H9 (cell line): ENCODE measurements around the gene PRSS16. TPM values are rescaled to one million over a fixed set of nuclear protein-coding genes. Genes with fewer than 3 reads are reported as not detected.

Source experiments
- DNase-seq: peaks from one replicate; pipeline ENCODE4 v3.0.0-alpha.2; 2017
- H2AFZ ChIP-seq: one replicate; pipeline ENCODE4 v1.6.1; 2013; ENCODE audit warnings: mild to moderate bottlenecking, low read length, control low read depth, moderate library complexity
- H2AK5ac ChIP-seq: 2 replicates; pipeline ENCODE4 v1.6.1; 2013; ENCODE audit warnings: low read length, control low read depth, mixed read lengths; ENCODE audit not compliant: insufficient read length
- H2BK120ac ChIP-seq: one replicate; pipeline ENCODE4 v1.6.1; 2013; ENCODE audit warnings: low read depth, mild to moderate bottlenecking, low read length, control low read depth, inconsistent platforms; ENCODE audit not compliant: poor library complexity, severe bottlenecking
- H2BK12ac ChIP-seq: 2 replicates; pipeline ENCODE4 v1.6.1; 2013; ENCODE audit warnings: low read length, control low read depth, mixed read lengths, low read depth; ENCODE audit not compliant: insufficient read length
- H2BK15ac ChIP-seq: 2 replicates; pipeline ENCODE4 v1.6.1; 2013; ENCODE audit warnings: low read depth, low read length, control low read depth
- H2BK20ac ChIP-seq: one replicate; pipeline ENCODE4 v1.6.1; 2013; ENCODE audit warnings: low read depth, mild to moderate bottlenecking, low read length, control low read depth, inconsistent platforms; ENCODE audit not compliant: poor library complexity, severe bottlenecking
- H2BK5ac ChIP-seq: 2 replicates; pipeline ENCODE4 v1.6.1; 2013; ENCODE audit warnings: low read length, control low read depth, mixed read lengths; ENCODE audit not compliant: insufficient read length
- H3K14ac ChIP-seq: 2 replicates; pipeline ENCODE4 v1.6.1; 2013; ENCODE audit warnings: low read length, control low read depth; ENCODE audit not compliant: insufficient read depth
- H3K18ac ChIP-seq: 2 replicates; pipeline ENCODE4 v1.6.1; 2013; ENCODE audit warnings: low read depth, mild to moderate bottlenecking, mixed read lengths, low read length, control low read depth; ENCODE audit not compliant: insufficient read length
- H3K23ac ChIP-seq: 2 replicates; pipeline ENCODE4 v1.6.1; 2013; ENCODE audit warnings: low read length, control low read depth, mixed read lengths, low read depth; ENCODE audit not compliant: insufficient read length
- H3K23me2 ChIP-seq: 2 replicates; pipeline ENCODE4 v1.6.1; 2013; ENCODE audit warnings: low read depth, mild to moderate bottlenecking, mixed read lengths, low read length, control low read depth; ENCODE audit not compliant: insufficient read length, poor library complexity, severe bottlenecking
- H3K27ac ChIP-seq: 2 replicates; pipeline ENCODE4 v1.5.1; 2013; ENCODE audit warnings: low read length, control low read depth, mixed read lengths, low read depth; ENCODE audit not compliant: insufficient read length
- H3K27me3 ChIP-seq: 2 replicates; pipeline ENCODE4 v1.6.1; 2013; ENCODE audit warnings: low read length, control low read depth, inconsistent platforms; ENCODE audit not compliant: insufficient read depth
- H3K4ac ChIP-seq: 2 replicates; pipeline ENCODE4 v1.6.1; 2013; ENCODE audit warnings: low read depth, mild to moderate bottlenecking, control low read depth, inconsistent platforms, low read length, moderate library complexity
- H3K4me1 ChIP-seq: 2 replicates; pipeline ENCODE4 v1.6.1; 2013; ENCODE audit warnings: low read length, control low read depth, inconsistent platforms; ENCODE audit not compliant: insufficient read depth
- H3K4me2 ChIP-seq: 2 replicates; pipeline ENCODE4 v1.6.1; 2013; ENCODE audit warnings: low read length, control low read depth, mixed read lengths; ENCODE audit not compliant: insufficient read length, insufficient read depth
- H3K56ac ChIP-seq: 2 replicates; pipeline ENCODE4 v1.6.1; 2013; ENCODE audit warnings: low read depth, mild to moderate bottlenecking, mixed read lengths, low read length, control low read depth; ENCODE audit not compliant: insufficient read length
- H3K79me1 ChIP-seq: 2 replicates; pipeline ENCODE4 v1.6.1; 2013; ENCODE audit warnings: low read depth, mild to moderate bottlenecking, moderate library complexity, low read length, control low read depth, inconsistent platforms; ENCODE audit not compliant: insufficient read depth, poor library complexity, severe bottlenecking
- H3K79me2 ChIP-seq: 2 replicates; pipeline ENCODE4 v1.6.1; 2013; ENCODE audit warnings: low read length, control low read depth, inconsistent platforms; ENCODE audit not compliant: insufficient read depth
- H3K9ac ChIP-seq: 2 replicates; pipeline ENCODE4 v1.6.1; 2013; ENCODE audit warnings: low read length, control low read depth, mixed read lengths; ENCODE audit not compliant: insufficient read length; ENCODE audit errors: extremely low read depth
- H3K9me3 ChIP-seq: one replicate; pipeline ENCODE4 v1.6.1; 2013; ENCODE audit warnings: low read depth, low read length, inconsistent platforms; ENCODE audit not compliant: control insufficient read depth
- H3T11ph ChIP-seq: one replicate; pipeline ENCODE4 v1.6.1; 2013; ENCODE audit warnings: mild to moderate bottlenecking, low read length, control low read depth, inconsistent platforms
- H4K20me1 ChIP-seq: one replicate; pipeline ENCODE4 v1.6.1; 2013; ENCODE audit not compliant: control insufficient read depth, insufficient read length, insufficient read depth
- H4K5ac ChIP-seq: 2 replicates; pipeline ENCODE4 v1.6.1; 2013; ENCODE audit warnings: low read depth, mild to moderate bottlenecking, mixed read lengths, low read length, control low read depth; ENCODE audit not compliant: insufficient read length
- H4K8ac ChIP-seq: replicated peaks from 2 replicates; pipeline ENCODE4 v1.6.1; 2013; ENCODE audit warnings: low read length, control low read depth, mixed read lengths, low read depth; ENCODE audit not compliant: insufficient read length
- H4K91ac ChIP-seq: 2 replicates; pipeline ENCODE4 v1.6.1; 2013; ENCODE audit warnings: low read depth, mild to moderate bottlenecking, moderate library complexity, mixed read lengths, low read length, control low read depth; ENCODE audit not compliant: insufficient read length
- H3K27ac Mint-ChIP-seq, 3 experiments: 2 replicates in 2 of 3; 3 replicates in 1 of 3; pipeline ENCODE4 v1.8.0; 2020 to 2021; ENCODE audit warnings: mixed read lengths in 3 of 3, mild to moderate bottlenecking in 1 of 3, moderate library complexity in 1 of 3
- H3K27me3 Mint-ChIP-seq: 2 replicates; pipeline ENCODE4 v1.8.0; 2021; ENCODE audit warnings: low read depth, mild to moderate bottlenecking, moderate library complexity, mixed read lengths
- H3K36me3 Mint-ChIP-seq, 3 experiments: 2 replicates in 2 of 3; 3 replicates in 1 of 3; pipeline ENCODE4 v1.8.0; 2020 to 2021; ENCODE audit warnings: low read depth in 3 of 3, mixed read lengths in 3 of 3; ENCODE audit not compliant: insufficient read depth in 1 of 3
- H3K4me1 Mint-ChIP-seq, 2 experiments: 2 replicates each; pipeline ENCODE4 v1.8.0; 2020; ENCODE audit warnings: mixed read lengths in 2 of 2
- H3K4me3 Mint-ChIP-seq, 2 experiments: 2 replicates in 1 of 2; 3 replicates in 1 of 2; pipeline ENCODE4 v1.8.0; 2020 to 2021; ENCODE audit warnings: mild to moderate bottlenecking in 2 of 2, mixed read lengths in 2 of 2, moderate library complexity in 1 of 2
- H3K9me3 Mint-ChIP-seq, 2 experiments: 2 replicates in 1 of 2; 3 replicates in 1 of 2; pipeline ENCODE4 v1.8.0; 2020; ENCODE audit warnings: mild to moderate bottlenecking in 2 of 2, mixed read lengths in 2 of 2, moderate library complexity in 1 of 2
- CTCF ChIP-seq: fragments of 200-600 bp; sonication (generic); conservative IDR thresholded peaks from 3 replicates; pipeline ENCODE4 v1.8.0; 2021; ENCODE audit warnings: antibody characterized with exemption, mild to moderate bottlenecking
- WGBS: extraction: QIAGEN DNeasy Blood & Tissue Kit; methylation state at CpG from one replicate; pipeline ENCODE4 v1.1.7; 2013; ENCODE audit warnings: missing lambda C conversion rate, low lambda C conversion rate, mixed read lengths; ENCODE audit not compliant: insufficient read length; ENCODE audit errors: extremely low coverage; 5-methylcytosine and 5-hydroxymethylcytosine counted together
- total RNA-seq: library from RNA; stranded (reverse); gene quantifications from 2 replicates; pipeline ENCODE4 v1.2.1, GENCODE V29; 2021

The PRSS16 gene
- total RNA-seq, 1 experiment from 2014 or later, result 14.8 TPM

- no peaks in the 10 kb centered on the region for H3K79me1 ChIP-seq
- no peaks in the 10 kb centered on the region; a peak in 1 of 7 replicates for H3K36me3 Mint-ChIP-seq
- no peak overlapping the region for H2BK12ac ChIP-seq
- H3K4me2 ChIP-seq, result peak overlapping the region; percentile 94
- no peak overlapping the region for H3K18ac ChIP-seq
- no peak overlapping the region for H3K27ac ChIP-seq
- no peak for TF ChIP-seq CTCF
- no peaks in the 10 kb centered on the region for H3K27me3 ChIP-seq
- H3K9me3 Mint-ChIP-seq, result no peaks in the 10 kb centered on the region; a peak in 2 of 5 replicates
- H3K9ac ChIP-seq, result peak overlapping the region; percentile 48
- H2BK120ac ChIP-seq, result no peak overlapping the region
- H3K14ac ChIP-seq, result no peak overlapping the region
- H4K5ac ChIP-seq, result no peak overlapping the region
- no peak overlapping the region for H2BK5ac ChIP-seq
- H2BK15ac ChIP-seq, result no peak overlapping the region
- no peaks in the 10 kb centered on the region for H3K9me3 ChIP-seq
- no peak overlapping the region for H3K4ac ChIP-seq
- peaks cover 24 to 41% of the 10 kb centered on the region in 2 experiments for H3K4me1 Mint-ChIP-seq
- no peak overlapping the region for H4K91ac ChIP-seq
- no peak overlapping the region for H4K8ac ChIP-seq
- H3T11ph ChIP-seq, result no peak overlapping the region
- H3K4me3 Mint-ChIP-seq, result peak overlapping the region; percentile 87 to 89
- peak; percentile 85 for DNase-seq
- H3K56ac ChIP-seq, result no peak overlapping the region
- H2AK5ac ChIP-seq, result no peak overlapping the region
- H2AFZ ChIP-seq, result peak overlapping the region; percentile 70
- no peaks in the 10 kb centered on the region; the same call in 1 of the 2 replicates for H3K4me1 ChIP-seq
- peaks cover 18% of the 10 kb centered on the region for H3K23me2 ChIP-seq
- H2BK20ac ChIP-seq, result no peak overlapping the region
- H3K27me3 Mint-ChIP-seq, result peaks cover 25% of the 10 kb centered on the region
- H3K23ac ChIP-seq, result no peak overlapping the region
- peak overlapping the region in 1 of 3 experiments; percentile 87; a peak in 2 of 7 replicates for H3K27ac Mint-ChIP-seq
- H3K79me2 ChIP-seq, result no peaks in the 10 kb centered on the region
- no peaks in the 10 kb centered on the region for H4K20me1 ChIP-seq
- no CpG with 5 or more reads among the region's 27 CpGs for WGBS
These were observed 48.7 kb downstream of the PRSS16 start for GRCh38 chr6:27296106-27296783.
